Right lobe of liver (tissue), 6 donors: ENCODE data around the gene MCC. TPM values are rescaled to one million over a fixed set of nuclear protein-coding genes. Genes with fewer than 3 reads are reported as not detected.

ENCODE experiments used
- ATAC-seq, 4 donors: fragments of 200-7000 bp; cut with Tn5 transposase; one replicate each; pipeline ENCODE4 v1.9.1; 2020; ENCODE audit warnings: mild to moderate bottlenecking in 4 of 4, moderate library complexity in 4 of 4
- DNase-seq, 3 donors: peaks; one replicate each; pipeline ENCODE4 v3.0.0-alpha.2; 2020
- H3K27ac ChIP-seq, 3 donors: fragments of 200-600 bp; one replicate each; pipeline ENCODE4 v1.8.0; 2022
- H3K27me3 ChIP-seq, 2 donors: fragments of 200-600 bp; one replicate each; pipeline ENCODE4 v1.8.0; 2022
- H3K36me3 ChIP-seq, 4 donors: fragments of 200-600 bp; sonication (generic) in 1 of 4; one replicate each; pipeline versions ENCODE4 v1.5.1 to v1.8.0; 2017 to 2022; ENCODE audit warnings: control low read depth in 1 of 4
- H3K4me1 ChIP-seq, 4 donors: fragments of 200-600 bp; sonication (generic) in 1 of 4; one replicate each; pipeline versions ENCODE4 v1.5.1 to v1.8.0; 2017 to 2022; ENCODE audit warnings: control low read depth in 1 of 4
- H3K4me3 ChIP-seq, 3 donors: fragments of 200-600 bp; one replicate each; pipeline ENCODE4 v1.8.0; 2022
- H3K9me3 ChIP-seq, 4 donors: fragments of 200-600 bp; sonication (generic) in 1 of 4; one replicate each; pipeline versions ENCODE4 v1.5.1 to v1.8.0; 2017 to 2022; ENCODE audit warnings: control low read depth in 1 of 4
- CTCF ChIP-seq, 4 donors: fragments of 200-600 bp in 3 of 4; fragments of 450-650 bp in 1 of 4; IDR thresholded peaks; one replicate each; pipeline versions ENCODE4 v1.5.1 to v1.8.0; 2016 to 2022; ENCODE audit warnings: antibody characterized with exemption in 4 of 4, mild to moderate bottlenecking in 2 of 4
- POLR2A ChIP-seq: fragments of 450-650 bp; IDR thresholded peaks from one replicate; pipeline ENCODE4 v1.6.1; 2017; ENCODE audit warnings: antibody characterized with exemption, mild to moderate bottlenecking
- WGBS: methylation state at CpG from one replicate; pipeline ENCODE4 v1.1.6; 2018; ENCODE audit warnings: low coverage, low lambda C conversion rate; ENCODE audit not compliant: insufficient coverage; ENCODE audit errors: missing lambda C conversion rate; 5-methylcytosine and 5-hydroxymethylcytosine counted together
- intact Hi-C, 2 donors: fragments of 100-400 bp; cut with DNase I; formaldehyde crosslinking; loops; one replicate each; pipeline versions ENCODE4 v1.11.2 to v1.14.1; 2022
- small RNA-seq, 2 experiments: library from RNA; depleted of rRNA; stranded (forward); fragments of <200 nt; gene quantifications; one replicate each; pipeline ENCODE3, GENCODE V24; 2016
- total RNA-seq, 6 experiments: library from RNA; depleted of rRNA in 2 of 6; stranded (reverse); fragments of >200 nt in 2 of 6; fragmentation: NEBNext Ultra II Directional in 3 of 6; extraction: Animal tissue kit (Norgen Biotek cat#: 25700) in 3 of 6; gene quantifications; one replicate each; pipeline versions ENCODE4 v1.1.0 to v1.2.4, GENCODE V29; 2016 to 2023
- donor health status: DM: no; HTN: yes; CAD: no.
- donor health status: DM: no; HTN: no; CAD: no.
- donor health status: DM: no; HTN: no; CAD: no.
- donor health status: DM: no; HTN: yes; CAD: no.
- donor health status: DM: no; HTN: yes; CAD: no.

Gene MCC
- total RNA-seq, 6 experiments from 2014 or later: 23.1 to 35.2 (median 26.1) TPM

- H3K27me3 ChIP-seq: no peaks in the 10 kb centered on the region
- ATAC-seq: peak in 1 of 4 donors; percentile 39
- H3K9me3 ChIP-seq: no peaks in the 10 kb centered on the region
- WGBS: 27% methylated on average over 10 of the region's 11 CpGs
- intact Hi-C loops: no loop called here
- peaks cover 0 to 13% (median 1%) of the 10 kb centered on the region in 4 donors for H3K4me1 ChIP-seq
- H3K27ac ChIP-seq: peak overlapping the region; percentile 1 to 56 (median 55)
- H3K4me3 ChIP-seq: peak overlapping the region; percentile 71 to 86 (median 84)
- DNase-seq: no peak
- no peak for TF ChIP-seq POLR2A
- no peak for TF ChIP-seq CTCF (IDR thresholded peaks at IDR 0.05)
- H3K36me3 ChIP-seq: no peaks in the 10 kb centered on the region
Measured at GRCh38 chr5:112975721-112976431, 512.4 kb downstream of the MCC start.

- H3K27ac ChIP-seq: no peak overlapping the region
- no peaks in the 10 kb centered on the region for H3K27me3 ChIP-seq
- intact Hi-C loops: no loop called here
- no peaks in the 10 kb centered on the region for H3K9me3 ChIP-seq
- TF ChIP-seq POLR2A (no peak), CTCF (IDR thresholded peaks at IDR 0.05) (no peak)
- H3K4me1 ChIP-seq: peaks cover 0 to 13% (median 1%) of the 10 kb centered on the region in 4 donors
- no peaks in the 10 kb centered on the region for H3K36me3 ChIP-seq
- no peak overlapping the region for H3K4me3 ChIP-seq
- DNase-seq (no peak), ATAC-seq (no peak)
- 57% methylated on average over 1 of the region's 1 CpG for WGBS
Measured at GRCh38 chr5:112974901-112975300, 513.4 kb downstream of the MCC start.

GRCh38 chr5:112973904-112974303, 514.3 kb downstream of the MCC start:
- Histone ChIP-seq H3K36me3 (no peaks in the 10 kb centered on the region), H3K27me3 (no peaks in the 10 kb centered on the region), H3K9me3 (no peaks in the 10 kb centered on the region), H3K27ac (no peak overlapping the region), H3K4me1 (peaks cover 0 to 10% (median 1%) of the 10 kb centered on the region in 4 donors), H3K4me3 (no peak overlapping the region)
- WGBS: no CpG with 5 or more reads among the region's 1 CpG
- intact Hi-C loops: no loop called here
- no peak for ATAC-seq
- DNase-seq: no peak
- TF ChIP-seq CTCF (IDR thresholded peaks at IDR 0.05): no peak
- TF ChIP-seq POLR2A: no peak

- Histone ChIP-seq H3K27ac (no peak overlapping the region), H3K4me1 (peaks cover 0 to 3% (median under 1%) of the 10 kb centered on the region in 4 donors), H3K36me3 (no peaks in the 10 kb centered on the region), H3K27me3 (no peaks in the 10 kb centered on the region), H3K9me3 (no peaks in the 10 kb centered on the region), H3K4me3 (no peak overlapping the region)
- 82% methylated on average over 1 of the region's 1 CpG for whole genome bisulfite sequencing
- ATAC-seq (no peak), DNase-seq (no peak)
- TF ChIP-seq POLR2A (no peak), CTCF (IDR thresholded peaks at IDR 0.05) (no peak)
- intact Hi-C loops: no loop called here
Measured at GRCh38 chr5:112973036-112973435, 515.2 kb downstream of the MCC start.

Small RNAs within 50 kb of the gene (small RNA-seq; reads per million reads assigned to genes)
- 0 reads per million in 2 experiments for gene RNU4ATAC13P

Other genes starting within 250 kb of the MCC start
- gene TSSK1B, start 53.5 kb downstream of the MCC start, total RNA-seq: not detected
- gene YTHDC2, start 25.2 kb upstream of the MCC start, total RNA-seq: 10 to 100 TPM; 12.2 to 18.3 (median 15.7) TPM